Colonic mucosa (tissue), 4 donors: Measurements from ENCODE around the gene ATP9B. TPM values are rescaled to one million over a fixed set of nuclear protein-coding genes. Genes with fewer than 3 reads are reported as not detected.

Experiments used
- DNase-seq: peaks from one replicate; pipeline ENCODE4 v3.0.0-alpha.2; 2020
- H3K27ac ChIP-seq: fragments of 200-600 bp; one replicate; pipeline ENCODE4 v1.8.0; 2021
- H3K27me3 ChIP-seq: fragments of 200-600 bp; one replicate; pipeline ENCODE4 v1.8.0; 2021
- H3K36me3 ChIP-seq: fragments of 200-600 bp; one replicate; pipeline ENCODE4 v1.8.0; 2021
- H3K4me1 ChIP-seq: fragments of 200-600 bp; one replicate; pipeline ENCODE4 v1.8.0; 2021; ENCODE audit warnings: mild to moderate bottlenecking
- H3K4me3 ChIP-seq: fragments of 200-600 bp; one replicate; pipeline ENCODE4 v1.8.0; 2021
- H3K9ac ChIP-seq, 2 donors: one replicate each; pipeline ENCODE4 v1.7.0; 2013; ENCODE audit warnings: control low read depth in 2 of 2, low read depth in 2 of 2, low read length in 2 of 2
- H3K9me3 ChIP-seq: fragments of 200-600 bp; one replicate; pipeline ENCODE4 v1.8.0; 2021
- intact Hi-C: fragments of 100-400 bp; cut with DNase I; formaldehyde crosslinking; loops from one replicate; pipeline ENCODE4 v1.14.1; 2022
- total RNA-seq, 2 donors: library from RNA; stranded (reverse); fragmentation: NEBNext Ultra II Directional in 1 of 2; extraction: Animal tissue kit (Norgen Biotek cat#: 25700) in 1 of 2; gene quantifications; one replicate each; pipeline ENCODE4 v1.2.1, GENCODE V29; 2021
- TF ChIP-seq, protein P1 (sequence below): fragments of 200-600 bp; IDR thresholded peaks from one replicate; pipeline ENCODE4 v1.8.0; 2022; ENCODE audit warnings: antibody characterized with exemption, mild to moderate bottlenecking
- donor health status: healthy.
- donor health status: DM: no; HTN: no; CAD: no.
- donor health status: DM: no; HTN: no; CAD: no.

Gene ATP9B
- total RNA-seq, 2 donors from 2014 or later: 20.4 to 30.3 TPM

DNA sequence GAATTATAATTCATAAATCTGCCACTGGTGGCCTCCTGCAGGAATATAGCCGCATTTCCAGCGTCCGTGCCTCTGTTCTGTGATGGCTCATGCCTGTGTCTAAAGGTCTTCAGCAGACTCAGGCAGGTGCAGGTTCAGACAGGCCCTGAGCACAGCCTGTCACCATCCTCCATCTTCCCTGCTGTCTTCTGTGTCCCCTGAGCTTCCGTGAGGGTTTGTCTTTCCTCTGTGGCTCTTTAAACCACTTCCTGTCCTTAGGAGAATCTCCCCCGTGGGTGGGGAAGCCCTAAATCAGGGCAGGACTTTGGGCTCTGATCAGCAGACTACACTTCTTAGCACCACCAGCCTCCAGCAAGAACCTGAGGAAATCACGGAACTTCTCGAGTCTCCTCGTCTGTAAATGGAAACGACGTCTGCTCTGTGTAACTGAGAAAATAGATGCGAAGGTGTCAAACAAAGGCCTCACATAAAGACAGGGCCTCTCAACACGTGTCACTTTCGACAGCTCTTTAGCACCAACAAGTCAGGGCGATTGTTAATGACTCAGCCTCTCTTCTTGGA is 302.4 kb downstream of the ATP9B start:
- intact Hi-C loops: no loop called here
- Histone ChIP-seq H3K27me3 (no peaks in the 10 kb centered on the region), H3K4me3 (no peak overlapping the region), H3K9ac (no peak overlapping the region), H3K4me1 (no peaks in the 10 kb centered on the region), H3K9me3 (no peaks in the 10 kb centered on the region), H3K36me3 (no peaks in the 10 kb centered on the region), H3K27ac (no peak overlapping the region)
- TF ChIP-seq, protein P1, sequence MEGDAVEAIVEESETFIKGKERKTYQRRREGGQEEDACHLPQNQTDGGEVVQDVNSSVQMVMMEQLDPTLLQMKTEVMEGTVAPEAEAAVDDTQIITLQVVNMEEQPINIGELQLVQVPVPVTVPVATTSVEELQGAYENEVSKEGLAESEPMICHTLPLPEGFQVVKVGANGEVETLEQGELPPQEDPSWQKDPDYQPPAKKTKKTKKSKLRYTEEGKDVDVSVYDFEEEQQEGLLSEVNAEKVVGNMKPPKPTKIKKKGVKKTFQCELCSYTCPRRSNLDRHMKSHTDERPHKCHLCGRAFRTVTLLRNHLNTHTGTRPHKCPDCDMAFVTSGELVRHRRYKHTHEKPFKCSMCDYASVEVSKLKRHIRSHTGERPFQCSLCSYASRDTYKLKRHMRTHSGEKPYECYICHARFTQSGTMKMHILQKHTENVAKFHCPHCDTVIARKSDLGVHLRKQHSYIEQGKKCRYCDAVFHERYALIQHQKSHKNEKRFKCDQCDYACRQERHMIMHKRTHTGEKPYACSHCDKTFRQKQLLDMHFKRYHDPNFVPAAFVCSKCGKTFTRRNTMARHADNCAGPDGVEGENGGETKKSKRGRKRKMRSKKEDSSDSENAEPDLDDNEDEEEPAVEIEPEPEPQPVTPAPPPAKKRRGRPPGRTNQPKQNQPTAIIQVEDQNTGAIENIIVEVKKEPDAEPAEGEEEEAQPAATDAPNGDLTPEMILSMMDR: no peak
- DNase-seq: no peak

DNA sequence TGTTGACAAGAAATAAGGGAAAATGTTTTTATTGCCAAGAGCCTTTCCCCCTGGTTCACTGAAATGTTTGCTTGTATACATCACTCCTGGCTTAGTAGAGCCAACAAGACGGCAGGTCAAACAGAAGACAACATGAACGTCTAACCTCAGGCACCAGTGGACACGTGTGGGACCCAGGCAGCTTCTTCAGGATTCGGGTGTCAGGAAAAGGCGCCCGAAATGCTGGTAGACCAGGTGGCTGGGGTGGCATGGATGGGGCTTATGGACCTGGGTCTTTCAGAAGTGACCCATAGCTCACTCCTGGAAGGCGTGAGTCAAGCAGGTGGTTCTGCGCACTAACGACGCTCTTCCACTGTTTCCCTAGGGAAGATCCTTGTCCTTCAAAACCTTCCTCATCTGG is 303.3 kb downstream of the ATP9B start:
- intact Hi-C loops: no loop called here
- Histone ChIP-seq H3K27me3 (no peaks in the 10 kb centered on the region), H3K36me3 (no peaks in the 10 kb centered on the region), H3K9me3 (no peaks in the 10 kb centered on the region), H3K27ac (no peak overlapping the region), H3K4me1 (no peaks in the 10 kb centered on the region), H3K9ac (no peak overlapping the region), H3K4me3 (no peak overlapping the region)
- no peak for DNase-seq
- TF ChIP-seq, protein P1: no peak

DNA sequence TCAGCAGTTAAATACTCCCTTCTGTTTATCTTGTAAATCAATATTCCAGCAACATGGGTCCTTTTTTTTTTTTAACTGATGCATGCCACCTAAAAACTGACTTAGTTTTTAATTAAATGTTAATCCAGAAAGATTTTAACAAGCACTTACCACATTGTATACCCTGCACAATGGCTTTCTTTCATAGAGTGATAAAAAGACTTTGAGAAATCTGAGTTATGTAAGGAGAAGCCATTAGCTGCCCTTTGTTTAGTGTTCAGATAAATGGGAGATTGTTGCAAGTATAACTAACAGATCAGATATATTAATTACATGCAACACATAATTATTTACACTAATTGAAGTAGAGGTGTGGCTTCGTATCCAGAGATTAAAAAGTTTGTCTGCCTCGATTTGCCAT is 303.8 kb downstream of the ATP9B start:
- no peaks in the 10 kb centered on the region for H3K9me3 ChIP-seq
- no peak for DNase-seq
- H3K4me1 ChIP-seq: no peaks in the 10 kb centered on the region
- H3K4me3 ChIP-seq: no peak overlapping the region
- intact Hi-C loops: no loop called here
- no peaks in the 10 kb centered on the region for H3K36me3 ChIP-seq
- H3K9ac ChIP-seq: no peak overlapping the region
- TF ChIP-seq, protein P1: no peak
- H3K27ac ChIP-seq: no peak overlapping the region
- no peaks in the 10 kb centered on the region for H3K27me3 ChIP-seq

DNA sequence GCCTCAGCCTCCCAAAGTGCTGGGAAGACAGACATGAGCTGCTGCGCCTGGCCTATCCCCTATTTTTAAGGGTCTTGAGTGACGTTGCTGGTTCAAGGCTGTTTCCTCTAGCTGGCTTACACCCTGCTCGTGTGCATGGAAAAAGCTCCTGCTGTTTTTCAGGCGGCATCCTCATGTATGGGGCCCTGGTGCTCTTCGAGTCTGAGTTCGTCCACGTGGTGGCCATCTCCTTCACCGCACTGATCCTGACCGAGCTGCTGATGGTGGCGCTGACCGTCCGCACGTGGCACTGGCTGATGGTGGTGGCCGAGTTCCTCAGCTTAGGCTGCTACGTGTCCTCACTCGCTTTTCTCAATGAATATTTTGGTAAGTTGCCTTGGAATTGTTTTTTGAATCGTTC is 304.5 kb downstream of the ATP9B start:
- H3K4me3 ChIP-seq: no peak overlapping the region
- no peak for DNase-seq
- no peaks in the 10 kb centered on the region for H3K27me3 ChIP-seq
- TF ChIP-seq, protein P1: no peak
- intact Hi-C loops: no loop called here
- no peaks in the 10 kb centered on the region for H3K36me3 ChIP-seq
- H3K27ac ChIP-seq: no peak overlapping the region
- H3K9me3 ChIP-seq: no peaks in the 10 kb centered on the region
- no peaks in the 10 kb centered on the region for H3K4me1 ChIP-seq
- H3K9ac ChIP-seq: no peak overlapping the region

DNA sequence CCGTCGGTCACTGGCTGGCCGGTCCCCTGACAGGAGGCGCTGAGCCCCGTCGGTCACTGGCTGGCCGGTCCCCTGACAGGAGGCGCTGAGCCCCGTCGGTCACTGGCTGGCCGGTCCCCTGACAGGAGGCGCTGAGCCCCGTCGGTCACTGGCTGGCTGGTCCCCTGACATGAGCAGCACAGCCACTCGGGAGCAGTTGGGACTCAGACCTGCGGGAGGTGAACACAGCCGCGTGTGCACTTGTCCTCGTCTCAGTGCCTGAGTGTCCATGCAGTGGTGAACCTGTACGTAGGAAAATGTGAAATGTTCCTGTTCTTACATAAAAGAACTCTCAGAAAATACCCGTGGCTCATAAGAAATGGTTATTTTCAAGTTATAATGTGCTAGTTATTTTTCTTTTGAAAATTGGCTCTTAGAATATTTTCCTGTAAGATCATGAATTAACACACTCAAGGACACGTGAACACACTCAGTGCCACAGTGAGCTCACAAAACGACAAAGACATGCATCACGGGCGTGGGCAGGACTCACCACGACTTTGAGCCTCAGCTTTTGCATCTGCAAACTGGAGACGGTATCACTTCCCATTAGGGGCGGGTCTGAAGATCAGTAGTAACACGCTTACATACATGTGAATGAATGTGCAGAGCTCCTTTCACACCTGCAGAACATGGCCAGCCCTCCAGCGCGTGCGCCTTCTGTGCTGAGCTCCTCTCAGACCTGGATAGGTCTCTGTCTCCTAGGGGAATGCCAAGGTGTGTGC is 305.4 kb downstream of the ATP9B start:
- no peaks in the 10 kb centered on the region for H3K4me1 ChIP-seq
- H3K9me3 ChIP-seq: no peaks in the 10 kb centered on the region
- DNase-seq: no peak
- TF ChIP-seq, protein P1: no peak
- no peaks in the 10 kb centered on the region for H3K27me3 ChIP-seq
- H3K36me3 ChIP-seq: no peaks in the 10 kb centered on the region
- intact Hi-C loops: no loop called here
- no peak overlapping the region for H3K4me3 ChIP-seq
- no peak overlapping the region for H3K27ac ChIP-seq
- no peak overlapping the region for H3K9ac ChIP-seq
